Stimulated activated CD8-positive, alpha-beta memory T cell treated with anti-CD3 and anti-CD28 coated beads, Interleukin-7, amount 100 ng/mL, for 48 hours (primary cell): Measurements from ENCODE around the gene SLC7A1.

Experiments used
- DNase-seq, 2 donors: peaks; one replicate each; pipeline ENCODE4 v3.0.0-alpha.2; 2020; ENCODE audit warnings: low read depth in 1 of 2; ENCODE audit errors: extremely low read depth in 1 of 2

Gene SLC7A1

DNA sequence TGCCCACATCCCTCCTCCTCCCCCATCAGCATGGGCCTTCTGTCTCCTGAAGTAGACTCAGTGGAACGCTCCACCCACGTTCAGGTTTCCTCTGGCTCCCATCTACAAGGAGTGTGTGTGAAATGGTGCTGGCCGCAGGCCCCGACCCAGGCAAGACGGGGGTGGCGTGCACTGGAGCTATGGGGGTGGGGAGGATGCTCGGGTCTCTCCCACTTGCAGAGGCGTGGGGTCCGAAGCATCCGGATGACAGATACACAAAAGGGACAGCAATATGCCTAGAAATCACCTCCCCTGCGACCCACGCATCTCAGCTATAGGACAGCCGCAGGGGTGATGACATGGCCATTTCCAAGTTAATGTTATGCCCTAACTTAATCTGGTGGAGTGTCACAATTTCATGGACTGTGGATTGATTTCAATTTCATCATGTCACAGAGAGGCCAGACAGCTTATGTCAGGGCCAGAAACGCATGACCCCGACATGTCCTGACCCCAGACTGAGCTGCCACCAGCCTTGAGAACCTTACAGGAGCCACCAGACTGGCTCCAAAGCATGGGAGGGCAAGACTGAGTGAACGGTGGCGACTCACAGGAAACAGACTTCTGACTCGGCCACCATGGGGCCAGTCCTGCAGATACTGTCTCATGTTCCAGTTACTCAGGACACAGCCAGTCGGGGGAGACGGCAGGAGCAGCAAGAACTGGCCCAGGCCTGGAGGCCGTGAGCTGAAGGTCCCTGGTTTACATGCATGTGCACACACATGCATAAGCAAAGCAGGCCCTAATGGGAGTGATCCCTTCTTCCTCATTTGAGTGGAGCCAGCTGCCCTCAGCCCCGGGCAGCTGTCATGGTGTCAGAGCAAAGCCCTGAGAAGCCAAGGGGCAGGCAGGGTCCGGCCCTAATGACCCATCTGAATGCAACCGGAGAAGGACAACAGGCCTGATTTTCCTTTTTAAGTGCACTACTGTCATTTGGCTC is 82.2 kb downstream of the SLC7A1 start:
- DNase-seq, result no peak

DNA sequence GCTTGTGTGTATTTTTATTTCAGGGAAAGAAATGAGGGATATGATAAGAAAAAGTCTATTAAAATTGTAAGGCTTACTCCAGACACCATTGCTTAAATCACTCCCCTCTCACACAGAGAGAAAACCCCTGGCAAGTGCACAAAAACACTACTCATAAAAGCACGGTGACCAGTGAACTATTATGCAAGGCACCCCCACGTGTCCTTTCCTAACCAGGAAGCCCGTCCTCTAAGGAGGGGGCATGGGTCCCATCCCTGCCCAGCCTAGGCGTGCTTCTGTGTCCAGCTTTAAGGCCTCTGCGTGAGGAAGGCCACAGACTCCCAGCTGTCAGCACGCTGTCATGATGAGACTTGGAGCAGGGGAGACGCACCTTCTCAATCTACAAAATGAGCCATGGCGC is 83.5 kb downstream of the SLC7A1 start:
- no peak for DNase-seq

DNA sequence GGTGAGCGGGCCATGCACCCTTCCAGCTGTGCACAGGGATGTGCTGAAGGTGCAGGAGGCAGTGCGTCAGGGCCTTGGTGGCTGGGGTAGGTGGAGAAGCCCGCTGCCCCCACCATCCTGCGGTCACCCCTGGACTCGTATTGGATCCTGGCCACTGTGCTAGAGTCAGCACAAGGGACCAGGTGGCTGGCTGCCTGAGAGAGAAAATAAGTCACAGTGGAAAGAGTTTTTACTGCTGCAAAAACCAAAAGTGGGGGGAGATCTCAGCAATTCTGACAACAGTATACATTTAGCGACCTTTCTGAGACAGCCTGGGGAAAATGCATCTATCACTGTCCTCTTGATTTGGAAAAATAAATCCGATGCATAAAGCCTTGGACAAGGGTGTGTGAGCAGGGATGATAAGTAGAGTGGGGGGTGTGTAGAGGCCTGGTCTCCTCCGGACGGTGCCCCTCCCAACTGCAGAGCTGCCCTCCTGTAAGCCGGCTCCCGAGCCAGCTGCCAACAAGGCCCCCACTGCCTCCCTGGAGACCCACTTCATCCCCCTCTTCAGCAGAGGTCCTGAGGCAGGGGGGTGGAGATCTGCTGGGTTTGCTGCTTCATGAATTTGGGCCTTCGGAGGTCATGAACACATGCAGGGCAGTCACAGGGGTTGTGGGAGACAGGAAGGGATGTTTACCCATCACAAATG is 84.2 kb downstream of the SLC7A1 start:
- no peak for DNase-seq

- no peak for DNase-seq
These were observed 84.8 kb downstream of the SLC7A1 start for GRCh38 chr13:29510651-29511084.

DNA sequence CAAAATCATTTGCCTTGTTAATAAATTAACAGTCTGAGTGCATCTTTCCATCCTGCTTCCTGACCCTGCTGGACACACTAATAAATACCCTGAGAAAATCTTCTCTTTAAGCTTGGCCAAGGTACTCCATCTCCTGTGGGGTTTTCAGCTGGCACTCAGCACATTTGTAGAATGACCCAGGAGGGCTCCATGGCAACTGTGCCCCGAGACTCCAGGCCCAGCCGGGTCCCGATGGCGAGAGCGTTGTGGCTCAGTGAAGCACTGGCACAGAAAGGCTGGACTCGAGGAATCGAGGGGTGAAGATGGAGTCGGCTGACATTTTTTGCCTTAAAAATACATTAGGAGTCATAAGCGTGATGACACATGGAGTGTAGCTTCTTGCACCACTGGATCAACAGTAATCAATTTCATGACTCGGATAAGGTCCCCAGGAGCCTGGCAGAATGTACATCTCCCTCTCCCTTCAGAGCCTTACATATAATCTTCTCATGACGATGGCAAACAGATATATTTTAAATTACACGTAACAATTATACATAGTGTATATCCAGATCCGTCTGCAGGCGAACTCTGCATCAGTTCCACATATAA is 85.4 kb downstream of the SLC7A1 start:
- DNase-seq, result no peak

DNA sequence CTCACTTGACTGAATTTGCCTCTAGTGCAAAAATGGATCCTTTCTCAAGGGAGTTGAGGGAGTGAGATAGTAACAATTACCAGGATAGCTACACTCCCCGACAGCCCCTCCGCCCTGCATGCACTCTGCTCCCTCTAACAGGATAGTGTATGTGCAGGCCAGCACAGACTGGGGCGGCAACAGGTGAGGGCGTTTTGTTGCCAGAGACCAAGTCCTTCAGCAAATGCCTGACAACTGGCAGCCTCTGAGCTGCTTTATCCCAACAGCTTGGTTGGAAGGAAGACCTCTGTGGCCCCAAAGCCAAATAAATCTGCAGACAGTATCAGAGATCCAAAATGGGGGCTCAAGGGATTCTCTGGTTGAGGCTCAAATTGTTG is 86.6 kb downstream of the SLC7A1 start:
- no peak for DNase-seq

GRCh38 chr13:29508130-29508875 is 87.2 kb downstream of the SLC7A1 start:
- peak; percentile 37 to 39 for DNase-seq

DNA sequence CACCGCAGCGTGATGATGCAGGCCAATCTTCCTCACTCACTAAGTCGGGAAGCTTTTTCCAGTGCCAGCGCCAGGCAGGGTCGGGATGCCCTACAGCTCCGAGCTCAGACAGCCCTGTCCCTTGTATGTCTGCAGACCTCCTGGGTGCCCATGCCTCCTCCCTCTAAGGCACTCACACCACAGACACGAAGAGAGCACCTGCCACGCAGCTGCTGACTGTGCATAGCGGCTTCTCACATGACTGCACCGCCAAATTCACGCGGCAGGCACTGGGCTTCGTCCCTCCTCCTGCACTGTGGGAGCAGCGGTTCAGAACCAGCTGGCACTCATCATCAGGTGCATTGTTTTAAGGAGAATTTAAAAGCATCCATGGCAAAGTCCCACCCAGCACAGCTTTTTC is 88.1 kb downstream of the SLC7A1 start:
- DNase-seq, result no peak

- no peak for DNase-seq
These were observed 89.5 kb downstream of the SLC7A1 start for GRCh38 chr13:29505950-29506349.

DNA sequence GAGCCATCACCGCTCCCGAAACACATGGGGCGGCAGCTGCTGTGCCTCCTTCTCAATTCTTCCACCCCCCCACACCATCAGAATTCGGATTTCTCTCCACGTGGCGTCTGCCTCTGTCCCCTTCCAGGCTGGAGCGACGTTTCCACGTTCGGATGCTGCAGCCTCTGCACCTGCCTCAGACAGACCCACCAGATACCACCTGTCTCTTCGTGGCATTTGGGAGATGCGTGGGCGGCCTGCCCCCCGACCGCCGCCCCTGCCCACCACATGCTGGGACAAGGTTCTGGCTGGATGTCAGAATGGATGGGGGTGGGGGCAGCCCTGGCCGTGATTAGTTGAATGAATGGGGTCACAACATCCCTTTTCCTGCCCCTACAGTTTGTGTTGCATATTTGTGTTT is 90.0 kb downstream of the SLC7A1 start:
- DNase-seq, result no peak

- no peak for DNase-seq
These were observed 90.8 kb downstream of the SLC7A1 start for GRCh38 chr13:29504691-29505090.

DNA sequence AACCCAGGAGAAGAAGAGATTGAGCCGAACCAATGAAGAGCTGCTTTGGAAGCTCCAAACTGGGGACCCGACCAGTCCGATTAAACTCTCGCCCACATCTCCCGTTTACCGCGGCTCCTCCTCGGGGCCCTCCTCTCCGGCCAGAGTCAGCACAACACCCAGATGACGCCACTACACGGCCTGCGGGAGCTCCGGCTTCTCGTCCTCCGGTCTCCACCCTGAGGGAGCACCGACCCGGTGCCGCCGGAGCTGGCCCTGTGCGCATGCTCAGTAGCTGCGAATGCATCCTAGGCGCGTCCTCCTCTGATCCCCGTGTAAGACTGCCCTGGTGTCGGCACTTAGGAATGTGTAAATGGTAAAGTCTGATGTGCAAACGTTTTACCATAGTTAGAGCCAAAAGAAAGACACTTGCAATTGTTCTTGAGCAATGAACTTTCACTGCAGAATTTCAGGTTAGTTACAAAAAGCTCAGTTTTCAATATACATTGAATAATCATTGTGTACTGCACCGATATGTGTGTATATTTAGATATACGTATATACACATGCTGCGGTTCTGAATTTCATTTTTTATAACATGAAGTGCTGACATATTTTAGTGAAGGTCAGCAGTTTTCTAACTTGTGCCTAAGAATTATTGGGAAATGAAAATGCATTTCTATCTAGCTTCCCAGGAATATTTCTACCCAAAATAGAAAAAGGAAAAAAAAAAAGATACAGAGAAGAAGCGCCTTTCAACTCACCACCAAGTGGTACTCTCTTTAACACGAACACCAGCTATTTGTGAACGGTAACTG is 92.2 kb downstream of the SLC7A1 start:
- DNase-seq, result no peak

DNA sequence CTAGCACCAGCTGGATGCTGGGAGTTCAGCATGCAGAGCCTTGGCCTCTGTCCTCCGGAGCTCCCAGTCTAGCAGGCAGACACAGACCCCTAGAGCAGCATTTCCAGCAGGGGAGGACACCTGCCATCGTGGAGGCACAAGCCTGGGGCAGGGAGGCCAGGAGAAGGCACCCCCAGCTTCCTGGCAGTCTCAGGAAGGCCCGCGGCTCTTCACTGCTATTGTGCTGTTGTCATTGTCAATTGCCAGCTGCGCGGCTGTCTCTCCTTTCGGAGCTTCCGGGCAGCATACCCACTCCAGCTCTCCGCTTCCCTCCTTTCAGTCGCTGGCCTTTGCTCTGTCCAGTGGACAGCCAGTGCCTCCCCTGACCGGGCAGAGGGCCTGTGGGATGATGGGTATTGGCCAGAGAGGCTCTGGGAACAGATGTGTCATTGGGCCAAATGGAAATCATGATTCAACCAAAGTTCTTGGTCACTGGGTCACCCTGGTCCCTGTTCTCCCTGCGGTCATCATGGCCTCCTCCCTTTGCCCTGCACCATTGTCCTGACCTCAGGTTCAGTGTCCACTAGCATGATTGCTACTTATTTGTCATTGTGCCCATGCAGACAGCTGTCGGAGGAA is 93.0 kb downstream of the SLC7A1 start:
- no peak for DNase-seq

GRCh38 chr13:29501674-29502073 is 93.8 kb downstream of the SLC7A1 start:
- no peak for DNase-seq

- no peak for DNase-seq
These were observed 95.1 kb downstream of the SLC7A1 start for GRCh38 chr13:29500386-29500785.

- no peak for DNase-seq
These were observed 95.9 kb downstream of the SLC7A1 start for GRCh38 chr13:29499506-29500165.

GRCh38 chr13:29498426-29499040 is 97.0 kb downstream of the SLC7A1 start:
- DNase-seq, result no peak

DNA sequence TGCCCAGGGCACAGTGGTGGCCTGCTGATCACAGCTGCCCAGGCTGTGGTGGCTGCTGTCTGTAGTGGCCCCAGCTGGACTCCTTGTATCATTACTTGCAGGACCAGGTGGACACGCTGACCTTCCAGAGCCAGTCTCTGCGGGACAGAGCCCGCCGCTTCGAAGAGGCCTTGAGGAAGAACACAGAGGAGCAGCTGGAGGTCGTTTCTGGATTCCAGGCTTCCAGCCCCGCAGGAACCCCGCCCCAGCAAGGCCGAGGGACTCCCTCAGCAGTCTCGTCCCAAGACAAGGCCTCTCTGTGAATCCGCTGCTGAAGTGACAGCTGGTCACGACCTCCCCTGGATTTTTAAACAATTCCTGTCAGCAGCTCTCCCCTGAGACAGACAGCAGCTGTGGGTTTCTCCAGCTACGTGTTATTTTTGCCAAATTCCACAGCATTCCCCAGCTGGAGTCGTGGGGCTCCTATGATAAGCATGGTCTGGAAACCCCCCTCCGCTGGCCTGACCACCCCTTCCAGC is 98.3 kb downstream of the SLC7A1 start:
- DNase-seq, result no peak
